Activated naive CD8-positive, alpha-beta T cell treated with anti-CD3 and anti-CD28 coated beads for 36 hours (primary cell): ENCODE data around the gene LIG1. TPM values are rescaled to one million over a fixed set of nuclear protein-coding genes. Genes with fewer than 3 reads are reported as not detected.
A peak's percentile ranks its signal among the peaks of the same experiment; 100 is the strongest.

Source experiments
- DNase-seq: peaks from one replicate; pipeline ENCODE4 v3.0.0; 2021
- H3K27ac Mint-ChIP-seq: one replicate; pipeline ENCODE4 v1.8.0; 2022; ENCODE audit warnings: mild to moderate bottlenecking, moderate library complexity, mixed read lengths
- H3K27me3 Mint-ChIP-seq: one replicate; pipeline ENCODE4 v1.8.0; 2022; ENCODE audit warnings: mild to moderate bottlenecking, mixed read lengths
- H3K36me3 Mint-ChIP-seq: one replicate; pipeline ENCODE4 v1.8.0; 2021; ENCODE audit warnings: mild to moderate bottlenecking, mixed read lengths
- H3K4me1 Mint-ChIP-seq: one replicate; pipeline ENCODE4 v1.8.0; 2021; ENCODE audit warnings: mixed read lengths
- H3K4me3 Mint-ChIP-seq: one replicate; pipeline ENCODE4 v1.8.0; 2022; ENCODE audit warnings: mild to moderate bottlenecking, moderate library complexity, mixed read lengths
- H3K9me3 Mint-ChIP-seq: one replicate; pipeline ENCODE4 v1.8.0; 2022; ENCODE audit warnings: mixed read lengths
- total RNA-seq, 2 experiments: library from RNA; stranded (reverse); gene quantifications; one replicate each; pipeline ENCODE4 v1.2.3, GENCODE V29; 2021

The LIG1 gene
- total RNA-seq = 100 to 1,000 TPM; 147 to 165 TPM

DNA sequence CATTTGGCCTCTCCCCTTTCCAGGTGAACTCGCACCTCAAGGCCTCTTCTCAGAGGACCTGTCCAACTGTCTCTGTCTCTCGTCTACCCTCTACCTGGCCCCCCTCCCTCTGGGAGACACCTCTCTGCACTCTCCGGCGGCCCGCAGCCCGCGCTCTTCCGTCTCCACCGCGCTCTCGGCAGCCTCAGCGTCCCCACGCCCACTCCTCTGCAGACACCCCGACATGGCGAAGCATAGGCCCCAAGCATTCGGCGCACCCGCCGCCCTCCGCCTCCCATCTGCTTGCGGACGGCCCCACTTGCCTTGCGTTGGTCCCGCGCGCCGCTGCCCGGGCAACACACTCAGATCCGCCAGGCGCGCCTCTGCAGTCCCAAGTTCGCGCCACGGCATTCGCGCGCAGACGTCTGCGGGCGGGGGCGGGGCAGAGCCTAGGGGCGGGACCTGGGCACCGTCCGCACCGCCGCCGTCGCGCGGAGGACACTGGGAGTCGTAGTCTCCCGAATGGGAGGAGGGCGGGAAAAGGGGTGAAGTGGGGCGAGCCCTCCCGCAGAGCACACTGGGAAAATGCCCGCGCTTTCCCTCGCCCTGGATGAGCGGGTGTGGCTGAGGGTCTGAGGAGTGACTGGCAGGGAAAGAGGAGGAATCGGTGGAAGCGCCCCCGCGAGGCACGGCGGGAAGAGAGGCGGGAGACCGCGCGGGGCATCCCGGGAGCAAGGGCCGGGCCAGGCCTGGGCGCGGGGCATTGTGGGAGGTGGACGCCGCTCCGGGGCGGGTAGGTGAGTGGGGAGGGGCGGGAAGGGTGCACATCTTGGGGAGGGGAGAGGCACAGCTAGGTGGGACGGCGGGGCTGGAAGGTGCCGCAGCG, at the start of gene LIG1, which contains the start of gene ZSWIM9:
TSS of gene LIG1 (minus strand) at position 406 of the 865 bp plus-strand sequence. CDS start 4,778 bp downstream, outside the sequence.
TSS of gene ZSWIM9 (plus strand) at position 742 of the 865 bp plus-strand sequence. CDS start 1,123 bp downstream, outside the sequence.
- H3K27me3 Mint-ChIP-seq = no peaks in the 10 kb centered on the region
- no peaks in the 10 kb centered on the region for H3K9me3 Mint-ChIP-seq
- H3K4me1 Mint-ChIP-seq = peaks cover 31% of the 10 kb centered on the region

DNA sequence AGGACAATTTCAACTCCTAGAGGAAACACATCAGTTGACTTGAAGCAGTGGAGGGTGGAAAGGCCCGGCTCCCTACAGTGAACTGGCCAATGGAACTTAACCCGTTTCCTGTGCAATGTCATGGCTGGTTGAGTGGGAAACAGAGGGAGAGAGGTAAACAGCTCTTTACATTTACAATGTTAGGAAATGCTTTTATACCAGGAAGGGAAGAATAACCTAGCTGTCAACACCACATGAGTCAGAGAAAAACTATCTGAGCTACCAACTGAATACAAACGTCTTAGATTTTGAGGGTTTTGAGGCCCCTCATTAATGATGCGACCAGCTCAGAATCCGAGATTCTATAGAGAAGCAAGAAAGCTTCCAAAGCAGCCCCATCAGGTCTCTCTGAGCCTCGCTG, 48.9 kb upstream of the LIG1 start:
- H3K27ac Mint-ChIP-seq = peak overlapping the region; percentile 66
- no peak overlapping the region for H3K4me3 Mint-ChIP-seq
- peaks cover 25% of the 10 kb centered on the region for H3K36me3 Mint-ChIP-seq
- H3K27me3 Mint-ChIP-seq = no peaks in the 10 kb centered on the region
- no peaks in the 10 kb centered on the region for H3K9me3 Mint-ChIP-seq
- DNase-seq = no peak
- peaks cover 5% of the 10 kb centered on the region for H3K4me1 Mint-ChIP-seq

More for the DNA sequence above, at the start of gene LIG1, which contains the start of gene ZSWIM9:
- peaks cover 39% of the 10 kb centered on the region for H3K36me3 Mint-ChIP-seq
- DNase-seq = peak; percentile 93
- H3K4me3 Mint-ChIP-seq = peak within 1 kb of the TSS; percentile 100
- peak within 1 kb of the TSS; percentile 99 for H3K27ac Mint-ChIP-seq

DNA sequence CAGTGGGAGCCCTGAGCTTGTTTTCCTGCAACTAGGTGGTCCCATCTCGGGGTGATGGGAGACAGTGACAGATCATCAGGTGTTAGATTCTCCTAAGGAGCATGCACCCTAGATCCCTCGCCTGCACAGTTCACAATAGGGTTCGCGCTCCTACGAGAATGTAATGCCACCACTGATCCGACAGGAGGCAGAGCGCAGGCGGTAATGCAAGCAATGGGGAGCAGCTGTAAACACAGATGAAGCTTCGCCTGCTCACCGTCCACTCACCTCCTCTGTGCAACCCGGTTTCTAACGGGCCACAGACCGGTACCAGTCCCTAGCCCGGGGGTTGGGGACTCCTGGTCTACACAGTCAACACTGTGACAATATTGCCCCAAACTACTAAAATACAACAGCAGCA, 46.8 kb upstream of the LIG1 start:
- Mint-ChIP-seq H3K9me3 (no peaks in the 10 kb centered on the region), H3K36me3 (peaks cover 31% of the 10 kb centered on the region), H3K27ac (no peak overlapping the region), H3K27me3 (no peaks in the 10 kb centered on the region), H3K4me3 (no peak overlapping the region), H3K4me1 (peaks cover 5% of the 10 kb centered on the region)
- DNase-seq = no peak

DNA sequence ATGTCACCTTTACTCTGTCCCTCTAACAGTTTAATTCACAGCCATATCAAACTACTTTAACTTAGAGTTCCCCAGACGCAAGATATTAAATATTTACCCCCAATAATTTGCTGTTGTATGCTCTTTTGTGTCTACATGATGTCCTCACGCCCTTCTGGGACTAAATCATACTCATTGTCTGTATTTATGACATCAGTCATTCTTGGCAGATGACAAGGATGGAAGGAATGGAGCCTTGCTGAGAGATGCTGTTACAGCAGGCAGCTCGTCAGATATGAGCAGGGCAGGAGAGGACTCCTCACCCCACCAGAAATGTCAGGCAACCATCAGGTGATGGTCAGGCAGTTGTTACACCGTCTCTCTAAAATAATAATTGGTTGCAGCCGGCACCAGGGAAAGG, 43.8 kb upstream of the LIG1 start:
- H3K4me1 Mint-ChIP-seq = peaks cover 14% of the 10 kb centered on the region
- no peaks in the 10 kb centered on the region for H3K9me3 Mint-ChIP-seq
- H3K27me3 Mint-ChIP-seq = no peaks in the 10 kb centered on the region
- H3K27ac Mint-ChIP-seq = no peak overlapping the region
- H3K36me3 Mint-ChIP-seq = peaks cover 37% of the 10 kb centered on the region
- H3K4me3 Mint-ChIP-seq = no peak overlapping the region
- DNase-seq = no peak

DNA sequence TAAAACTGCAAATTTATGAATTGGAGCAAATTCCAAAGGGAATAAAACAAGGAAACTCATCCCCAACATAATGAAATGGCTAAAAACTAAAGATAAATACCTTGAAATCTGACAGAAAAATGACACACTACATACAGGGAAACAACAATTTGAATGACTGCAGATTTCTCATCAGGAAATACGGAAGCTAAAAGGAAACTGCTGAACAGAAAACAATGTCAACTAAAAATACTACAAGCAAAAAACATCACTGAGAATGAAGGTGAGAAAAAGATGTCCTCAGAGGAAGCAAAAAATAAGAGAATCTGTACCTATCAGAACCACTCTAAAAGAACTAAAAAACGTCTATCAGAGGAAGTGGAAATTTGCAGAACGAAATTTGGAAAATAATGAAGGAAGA, 39.9 kb upstream of the LIG1 start:
- no peak for DNase-seq
- H3K4me3 Mint-ChIP-seq = no peak overlapping the region
- peaks cover 23% of the 10 kb centered on the region for H3K4me1 Mint-ChIP-seq
- H3K27ac Mint-ChIP-seq = peak overlapping the region; percentile 77
- H3K9me3 Mint-ChIP-seq = peaks cover 3% of the 10 kb centered on the region
- H3K36me3 Mint-ChIP-seq = peaks cover 37% of the 10 kb centered on the region
- H3K27me3 Mint-ChIP-seq = no peaks in the 10 kb centered on the region

DNA sequence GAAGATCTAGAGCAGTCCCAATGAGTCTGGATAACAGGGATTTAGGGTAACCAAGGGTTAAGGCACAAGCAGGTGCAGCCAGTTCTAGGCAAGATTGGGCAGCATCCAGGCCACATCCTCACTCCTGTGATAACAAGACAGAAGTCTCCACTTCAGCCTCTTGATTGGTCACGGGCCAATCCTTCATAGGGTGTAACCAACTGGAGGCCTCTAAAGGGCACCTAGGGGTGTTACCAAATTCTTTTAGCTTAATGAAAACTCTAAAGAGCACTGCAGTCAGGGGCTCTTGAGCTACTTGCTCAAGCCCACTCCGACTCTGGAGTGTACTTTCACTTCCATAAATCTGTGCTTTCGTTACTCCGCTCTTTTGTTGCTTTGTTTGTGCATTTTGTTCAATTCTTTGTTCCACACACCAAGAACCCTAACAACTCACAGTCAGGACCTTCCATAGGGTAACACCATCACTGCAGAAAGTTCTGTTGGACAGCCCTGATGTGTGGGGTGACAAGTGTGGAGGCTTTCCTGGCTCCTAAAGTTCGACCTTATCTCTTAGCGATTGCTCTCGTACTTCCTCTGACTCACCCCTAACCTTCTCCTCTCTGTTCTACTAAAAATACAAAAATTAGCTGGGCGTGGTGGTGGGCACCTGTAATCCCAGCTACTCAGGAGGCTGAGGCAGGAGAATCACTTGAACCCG, 36.4 kb upstream of the LIG1 start:
- H3K4me1 Mint-ChIP-seq = peaks cover 27% of the 10 kb centered on the region
- peaks cover 3% of the 10 kb centered on the region for H3K9me3 Mint-ChIP-seq
- H3K4me3 Mint-ChIP-seq = no peak overlapping the region
- no peaks in the 10 kb centered on the region for H3K27me3 Mint-ChIP-seq
- H3K27ac Mint-ChIP-seq = peak overlapping the region; percentile 26
- no peak for DNase-seq
- peaks cover 25% of the 10 kb centered on the region for H3K36me3 Mint-ChIP-seq

DNA sequence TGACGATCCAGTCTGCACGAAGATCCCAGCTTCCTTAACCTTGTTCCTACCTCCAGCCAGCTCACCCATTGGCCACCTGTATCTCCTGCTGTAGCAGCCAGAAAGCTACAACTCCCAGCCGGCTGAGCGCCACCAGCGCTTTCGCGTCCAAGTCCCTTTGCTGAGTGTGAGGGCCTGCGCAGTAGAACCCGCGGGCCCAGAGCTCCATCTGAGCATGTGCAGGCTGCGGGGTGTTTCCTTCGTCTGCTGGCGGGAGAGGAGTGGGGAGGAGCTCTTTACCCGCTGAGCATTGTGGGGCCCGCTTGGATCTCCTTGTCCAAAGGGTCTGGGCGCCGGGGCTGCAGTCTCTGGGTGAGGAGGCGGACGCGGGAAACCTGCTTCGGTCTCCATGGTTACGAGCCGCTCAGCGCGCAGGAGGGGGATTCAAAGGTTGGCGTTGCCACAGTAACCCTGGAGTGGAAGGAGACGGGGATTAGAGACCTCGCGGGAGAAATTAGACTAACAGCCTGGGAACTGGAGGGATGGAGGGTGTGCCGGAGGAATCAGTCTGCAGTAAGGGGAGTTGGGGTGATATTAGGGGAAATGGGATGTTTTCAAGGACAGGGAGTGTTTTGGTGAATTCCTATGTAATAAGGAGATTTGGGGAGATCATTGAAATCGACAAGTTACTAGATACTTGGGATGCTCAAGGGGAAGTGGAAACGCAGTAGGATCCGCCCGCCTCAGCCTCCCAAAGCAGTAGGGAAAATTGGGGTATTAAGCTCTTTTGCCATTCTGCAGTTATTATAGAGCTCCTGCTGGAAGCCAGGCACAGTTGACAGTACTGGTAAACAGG, 33.9 kb upstream of the LIG1 start:
- peak; percentile 94 for DNase-seq
- peaks cover 3% of the 10 kb centered on the region for H3K9me3 Mint-ChIP-seq
- peaks cover 16% of the 10 kb centered on the region for H3K36me3 Mint-ChIP-seq
- H3K4me3 Mint-ChIP-seq = no peak overlapping the region
- H3K27me3 Mint-ChIP-seq = no peaks in the 10 kb centered on the region
- no peak overlapping the region for H3K27ac Mint-ChIP-seq
- H3K4me1 Mint-ChIP-seq = peaks cover 20% of the 10 kb centered on the region

DNA sequence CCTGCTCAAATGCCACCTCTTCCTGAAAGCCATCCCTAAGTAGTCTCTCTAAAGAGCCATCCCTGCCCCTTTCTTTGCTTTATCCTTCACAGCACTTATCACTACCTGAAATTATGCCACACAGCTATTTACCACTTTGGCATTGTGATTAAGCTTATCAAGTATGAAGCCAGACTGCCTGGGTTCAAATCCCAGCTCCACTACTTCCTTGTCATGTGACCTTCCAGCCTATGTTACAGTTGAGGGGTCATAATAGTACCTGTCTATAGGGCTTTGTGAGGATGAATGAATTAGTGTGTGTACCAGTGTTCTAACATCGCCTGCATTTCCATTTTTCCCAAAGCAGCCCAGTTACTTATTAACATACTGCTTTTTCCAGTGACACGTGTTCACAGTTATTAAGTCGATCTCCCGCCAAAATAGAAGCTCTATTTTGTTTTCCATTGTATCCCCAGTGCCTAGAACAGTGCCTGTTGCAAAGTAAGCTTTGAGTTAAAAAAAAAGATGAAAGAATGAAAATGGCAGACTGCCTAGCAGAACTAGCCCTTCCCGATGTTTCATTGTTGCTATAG, 33.2 kb upstream of the LIG1 start:
- no peak for DNase-seq
- Mint-ChIP-seq H3K4me1 (peaks cover 20% of the 10 kb centered on the region), H3K27ac (no peak overlapping the region), H3K36me3 (peaks cover 14% of the 10 kb centered on the region), H3K27me3 (no peaks in the 10 kb centered on the region), H3K9me3 (peaks cover 3% of the 10 kb centered on the region), H3K4me3 (no peak overlapping the region)

DNA sequence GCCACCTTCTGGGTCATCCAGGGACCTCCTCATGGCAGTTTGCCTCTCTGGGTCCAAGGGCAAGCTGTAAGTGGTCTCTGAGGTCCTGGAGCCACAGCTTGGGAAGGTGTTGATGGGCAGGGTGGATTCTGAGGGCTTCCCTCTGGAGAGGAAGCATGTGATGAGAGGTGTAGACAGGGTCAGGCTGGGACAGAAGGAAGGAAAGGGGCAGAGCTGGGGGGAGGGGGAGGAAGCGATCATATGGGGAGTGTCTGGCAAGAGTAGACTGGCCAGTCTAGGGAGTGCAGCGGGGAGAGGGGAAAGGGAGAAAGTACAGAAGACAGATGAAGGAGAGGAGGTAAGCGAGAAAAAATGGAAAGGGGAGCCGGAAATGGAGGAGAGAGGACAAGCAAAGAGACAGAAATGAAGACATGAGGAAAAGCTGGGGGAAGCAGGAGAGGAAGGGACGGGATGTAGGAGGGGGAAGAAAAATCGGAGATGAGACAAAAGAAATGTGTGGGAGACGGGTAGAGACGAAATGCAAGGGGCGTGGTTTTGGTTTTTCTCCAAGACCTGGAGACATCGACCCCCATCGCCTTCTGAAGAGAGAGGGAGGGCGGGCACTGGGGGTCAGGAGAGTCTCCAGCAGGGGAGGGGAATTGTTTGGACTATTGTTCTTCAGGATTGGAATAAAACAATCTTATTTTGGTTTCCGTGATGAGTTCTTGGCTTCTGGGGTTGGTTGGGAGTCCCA, 27.0 kb upstream of the LIG1 start:
- no peak overlapping the region for H3K27ac Mint-ChIP-seq
- H3K27me3 Mint-ChIP-seq = peaks cover 9% of the 10 kb centered on the region
- H3K4me3 Mint-ChIP-seq = no peak overlapping the region
- H3K9me3 Mint-ChIP-seq = no peaks in the 10 kb centered on the region
- peaks cover 7% of the 10 kb centered on the region for H3K4me1 Mint-ChIP-seq
- no peak for DNase-seq
- H3K36me3 Mint-ChIP-seq = peaks cover 2% of the 10 kb centered on the region

DNA sequence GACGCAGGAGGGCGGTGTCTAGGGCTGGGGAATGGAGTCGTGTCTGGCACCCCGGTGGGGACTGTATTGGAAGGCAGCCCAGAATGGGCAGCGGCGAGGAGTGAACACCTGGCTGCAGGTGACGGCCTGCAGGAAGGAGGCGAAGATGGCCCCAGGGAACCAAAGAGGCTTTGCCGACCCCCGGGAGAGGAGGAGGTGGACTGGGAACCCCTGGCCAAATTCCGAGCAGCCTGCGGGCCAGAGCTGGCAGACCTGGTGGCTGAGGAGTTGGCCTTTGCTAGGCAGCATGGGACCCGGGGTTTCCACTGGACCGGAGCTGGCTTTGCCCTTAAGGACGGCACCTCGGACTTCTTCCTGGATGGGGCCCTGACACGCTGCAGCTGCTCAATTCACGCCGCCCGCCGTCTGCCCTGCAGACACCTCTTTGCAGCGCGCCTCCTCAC, 26.2 kb upstream of the LIG1 start:
- Mint-ChIP-seq H3K36me3 (peaks cover 2% of the 10 kb centered on the region), H3K27ac (no peak overlapping the region), H3K4me1 (peaks cover 7% of the 10 kb centered on the region), H3K27me3 (peaks cover 9% of the 10 kb centered on the region), H3K9me3 (no peaks in the 10 kb centered on the region), H3K4me3 (no peak overlapping the region)
- DNase-seq = no peak

DNA sequence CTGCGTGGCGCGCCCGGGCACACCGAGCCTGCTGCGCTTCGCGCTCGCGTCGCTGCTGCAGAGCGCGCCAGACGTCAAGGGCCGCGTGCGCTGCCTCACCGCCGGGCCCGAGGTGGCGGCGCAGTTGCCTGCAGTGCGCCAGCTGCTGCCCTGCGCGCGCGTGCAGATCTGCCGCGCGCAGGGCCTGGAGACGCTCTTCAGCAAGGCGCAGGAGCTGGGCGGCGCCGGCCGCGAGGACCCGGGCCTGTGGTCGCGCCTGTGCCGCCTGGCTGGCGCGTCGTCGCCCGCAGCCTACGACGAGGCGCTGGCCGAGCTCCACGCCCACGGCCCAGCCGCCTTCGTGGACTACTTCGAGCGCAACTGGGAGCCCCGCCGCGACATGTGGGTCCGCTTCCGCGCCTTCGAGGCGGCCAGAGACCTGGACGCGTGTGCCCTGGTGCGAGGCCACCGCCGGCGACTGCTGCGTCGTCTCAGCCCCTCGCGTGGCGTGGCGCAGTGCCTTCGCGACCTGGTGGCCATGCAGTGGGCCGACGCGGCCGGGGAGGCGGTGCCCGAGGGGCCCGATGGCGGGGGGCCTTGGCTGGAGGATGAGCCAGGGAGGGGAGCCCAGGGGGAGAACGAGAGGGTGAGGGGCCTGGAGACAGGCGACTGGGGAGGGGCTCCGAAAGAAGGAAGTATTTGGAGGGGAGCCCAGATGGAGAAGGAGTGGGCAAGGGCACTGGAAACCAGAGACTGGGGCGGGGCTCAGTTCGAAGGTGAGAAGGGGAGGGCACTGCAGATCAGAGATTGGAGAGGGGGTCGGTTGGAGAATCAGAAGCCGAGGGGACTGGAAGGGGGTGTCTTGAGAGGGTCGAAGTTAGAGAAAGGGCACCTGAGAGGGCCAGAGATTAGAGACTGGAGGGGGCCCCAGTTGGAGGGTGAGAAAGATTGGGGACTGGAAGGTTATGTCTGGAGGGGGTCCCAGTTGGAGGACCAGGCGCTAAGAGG, 25.0 kb upstream of the LIG1 start:
- H3K27ac Mint-ChIP-seq = no peak overlapping the region

DNA sequence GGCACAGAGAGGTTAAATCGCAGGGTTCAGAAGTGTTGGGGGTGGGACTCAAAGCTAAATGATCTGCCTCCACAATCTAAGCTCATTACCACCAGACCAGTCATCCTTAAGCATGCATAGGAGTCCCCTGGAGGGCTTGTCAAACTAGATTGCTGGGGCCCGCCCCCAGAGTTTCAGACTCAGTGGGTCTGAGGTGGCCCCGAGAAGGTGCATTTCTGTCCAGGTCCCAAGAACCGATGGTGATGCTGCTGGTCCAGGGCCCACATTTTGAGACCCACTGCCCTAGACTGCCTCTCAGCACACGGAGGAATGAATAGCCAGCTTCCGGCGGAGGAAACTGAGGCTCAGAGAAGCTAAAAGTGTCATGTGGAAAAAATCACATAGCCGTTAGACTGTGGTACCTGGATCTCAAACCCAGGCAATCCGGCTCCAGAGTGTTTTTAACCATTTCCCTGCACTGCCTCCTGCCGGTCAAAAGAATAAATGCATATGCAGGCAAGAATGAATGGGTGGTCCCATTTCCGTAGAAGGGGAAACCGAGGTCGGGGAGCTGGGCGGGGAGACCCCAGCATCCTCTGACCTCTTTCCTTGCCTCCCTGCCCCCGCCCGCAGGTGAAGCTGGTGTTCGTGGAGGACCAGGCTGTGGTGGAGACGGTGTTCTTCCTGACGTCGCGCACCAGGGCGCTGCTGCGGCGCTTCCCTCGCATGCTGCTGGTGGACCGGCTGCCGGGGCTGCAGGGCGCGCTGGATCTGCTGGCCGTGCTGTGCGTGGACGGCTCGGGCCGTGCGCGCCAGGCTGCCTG, 24.1 kb upstream of the LIG1 start:
- Mint-ChIP-seq H3K36me3 (peaks cover 10% of the 10 kb centered on the region), H3K4me3 (no peak overlapping the region)
- DNase-seq = no peak

More for the DNA sequence above, 25.0 kb upstream of the LIG1 start:
- DNase-seq = no peak
- Mint-ChIP-seq H3K27me3 (peaks cover 9% of the 10 kb centered on the region), H3K4me1 (peaks cover 13% of the 10 kb centered on the region), H3K36me3 (peaks cover 6% of the 10 kb centered on the region), H3K4me3 (no peak overlapping the region), H3K9me3 (no peaks in the 10 kb centered on the region)

More for the DNA sequence above, 24.1 kb upstream of the LIG1 start:
- no peak overlapping the region for H3K27ac Mint-ChIP-seq
- H3K9me3 Mint-ChIP-seq = no peaks in the 10 kb centered on the region
- peaks cover 9% of the 10 kb centered on the region for H3K27me3 Mint-ChIP-seq
- H3K4me1 Mint-ChIP-seq = peaks cover 10% of the 10 kb centered on the region
